ENCODE data around the gene RPS6KA2. TPM values are rescaled to one million over a fixed set of nuclear protein-coding genes. Genes with fewer than 3 reads are reported as not detected.

RPS6KA2 gene
- total RNA-seq, 1 experiment from 2014 or later = 12.3 TPM

GRCh38 chr6:166600931-166601330, 26.1 kb downstream of the RPS6KA2 start:
- no peak overlapping the region for H3K9ac ChIP-seq (ENCODE audit: extremely low read depth, insufficient read length, low read length)
- DNase-seq = no peak

More at GRCh38 chr6:166600931-166601330, 26.1 kb downstream of the RPS6KA2 start:
- peaks cover 0 to 11% (median 2%) of the 10 kb centered on the region in 3 experiments; a peak in 4 of 7 replicates for H3K36me3 Mint-ChIP-seq (ENCODE audit: insufficient read depth in 1 of 3, low read depth in 3 of 3)
- H4K8ac ChIP-seq (replicated peaks; ENCODE audit: insufficient read length, low read depth, low read length) = no peak overlapping the region
- H3K18ac ChIP-seq (ENCODE audit: insufficient read length, low read depth, low read length) = no peak overlapping the region
- H3K23me2 ChIP-seq (ENCODE audit: insufficient read length, low read depth, low read length, poor library complexity, severe bottlenecking) = no peaks in the 10 kb centered on the region
- TF ChIP-seq CTCF (conservative IDR thresholded peaks at IDR 0.05) = no peak
- H2BK15ac ChIP-seq (ENCODE audit: low read depth, low read length) = no peak overlapping the region
- no peak overlapping the region for H2AK5ac ChIP-seq (ENCODE audit: insufficient read length, low read length)
- no peak overlapping the region for H2BK20ac ChIP-seq (ENCODE audit: low read depth, low read length, poor library complexity, severe bottlenecking)
- H3K79me1 ChIP-seq (ENCODE audit: insufficient read depth, low read depth, low read length, poor library complexity, severe bottlenecking) = peaks cover 5% of the 10 kb centered on the region
- no peak overlapping the region for H3K23ac ChIP-seq (ENCODE audit: insufficient read length, low read depth, low read length)
- H2BK120ac ChIP-seq (ENCODE audit: low read depth, low read length, poor library complexity, severe bottlenecking) = no peak overlapping the region
- H3K27ac ChIP-seq (ENCODE audit: insufficient read length, low read depth, low read length) = no peak overlapping the region
- no peak overlapping the region for H4K5ac ChIP-seq (ENCODE audit: insufficient read length, low read depth, low read length)
- no peak overlapping the region for H3K14ac ChIP-seq (ENCODE audit: insufficient read depth, low read length)
- H3T11ph ChIP-seq (ENCODE audit: low read length) = no peak overlapping the region
- H3K27me3 Mint-ChIP-seq (ENCODE audit: low read depth) = peaks cover 1% of the 10 kb centered on the region; the same call in 1 of the 2 replicates
- no peaks in the 10 kb centered on the region; a peak in 1 of 5 replicates for H3K9me3 Mint-ChIP-seq
- H3K79me2 ChIP-seq (ENCODE audit: insufficient read depth, low read length) = peaks cover 6% of the 10 kb centered on the region; the same call in 1 of the 2 replicates
- no peak overlapping the region for H3K56ac ChIP-seq (ENCODE audit: insufficient read length, low read depth, low read length)
- H3K9me3 ChIP-seq (ENCODE audit: control insufficient read depth, low read depth, low read length) = no peaks in the 10 kb centered on the region
- no peak overlapping the region for H3K4ac ChIP-seq (ENCODE audit: low read depth, low read length)
- H2BK12ac ChIP-seq (ENCODE audit: insufficient read length, low read depth, low read length) = no peak overlapping the region
- H3K4me3 Mint-ChIP-seq = no peak overlapping the region
- H2BK5ac ChIP-seq (ENCODE audit: insufficient read length, low read length) = no peak overlapping the region
- no CpG with 5 or more reads among the region's 2 CpGs for WGBS (ENCODE audit: extremely low coverage, insufficient read length, low lambda C conversion rate)
- H3K4me2 ChIP-seq (ENCODE audit: insufficient read depth, insufficient read length, low read length) = no peak overlapping the region
- no peak overlapping the region for H4K91ac ChIP-seq (ENCODE audit: insufficient read length, low read depth, low read length)
- peaks cover 3% of the 10 kb centered on the region; the same call in 1 of the 2 replicates for H3K4me1 ChIP-seq (ENCODE audit: insufficient read depth, low read length)
- no peak overlapping the region for H3K27ac Mint-ChIP-seq
- no peak overlapping the region for H2AFZ ChIP-seq (ENCODE audit: low read length)
- H3K27me3 ChIP-seq (ENCODE audit: insufficient read depth, low read length) = no peaks in the 10 kb centered on the region
- H3K4me1 Mint-ChIP-seq = peaks cover 25 to 27% of the 10 kb centered on the region in 2 experiments
- H4K20me1 ChIP-seq (ENCODE audit: control insufficient read depth, insufficient read depth, insufficient read length) = no peaks in the 10 kb centered on the region
